CD4-positive, alpha-beta T cell (primary cell): Measurements from ENCODE around the gene ZC3H10. TPM values are rescaled to one million over a fixed set of nuclear protein-coding genes. Genes with fewer than 3 reads are reported as not detected.
A peak's percentile ranks its signal among the peaks of the same experiment; 100 is the strongest.

ENCODE experiments used
- ATAC-seq: fragments of 200-7000 bp; cut with Tn5 transposase; one replicate; pipeline ENCODE4 v1.10.0; 2022; ENCODE audit warnings: mild to moderate bottlenecking; ENCODE audit not compliant: poor library complexity
- CTCF ChIA-PET: fragments of 350-600 bp; sonication (Branson Sonifier 250); formaldehyde crosslinking; loops from one replicate; lab custom pipeline; 2021; ENCODE audit warnings: antibody characterized with exemption, inconsistent platforms; lab: Charles Lee
- POLR2A ChIA-PET: fragments of 350-600 bp; sonication (Branson Sonifier 250); formaldehyde crosslinking; loops from one replicate; lab custom pipeline; 2021; ENCODE audit warnings: antibody characterized with exemption, inconsistent platforms; lab: Charles Lee
- DNase-seq, 14 experiments: peaks; one replicate each; pipeline ENCODE4 v3.0.0-alpha.2; 2013 to 2020; ENCODE audit warnings: mixed read lengths in 2 of 14
- H3K27ac ChIP-seq, 2 donors: one replicate each; pipeline versions ENCODE4 v1.5.1 to v1.7.0; 2013; ENCODE audit warnings: low read length in 2 of 2, low read depth in 1 of 2, mild to moderate bottlenecking in 1 of 2
- H3K27me3 ChIP-seq, 2 experiments: 1 replicate in 1 of 2; 2 replicates in 1 of 2; pipeline versions ENCODE4 v1.6.1 to v1.7.0; 2013; ENCODE audit warnings: low read length in 2 of 2, control low read depth in 1 of 2, mild to moderate bottlenecking in 1 of 2, moderate library complexity in 1 of 2; ENCODE audit not compliant: insufficient read depth in 2 of 2, control insufficient read depth in 1 of 2
- H3K36me3 ChIP-seq: one replicate; pipeline ENCODE4 v1.6.1; 2013; ENCODE audit warnings: low read length, control low read depth; ENCODE audit not compliant: insufficient read depth
- H3K4me1 ChIP-seq: one replicate; pipeline ENCODE4 v1.6.1; 2013; ENCODE audit warnings: low read length, control low read depth; ENCODE audit not compliant: insufficient read depth
- H3K4me3 ChIP-seq: one replicate; pipeline ENCODE4 v1.5.1; 2013; ENCODE audit warnings: mild to moderate bottlenecking, low read length, moderate library complexity
- H3K9me3 ChIP-seq, 2 experiments: 1 replicate in 1 of 2; 2 replicates in 1 of 2; pipeline versions ENCODE4 v1.6.1 to v1.7.0; 2013; ENCODE audit warnings: low read length in 2 of 2, mild to moderate bottlenecking in 2 of 2, control low read depth in 1 of 2, moderate library complexity in 1 of 2; ENCODE audit not compliant: control insufficient read depth in 1 of 2, insufficient read depth in 1 of 2
- H3K27ac Mint-ChIP-seq: one replicate; pipeline ENCODE4 v1.8.0; 2020; ENCODE audit warnings: mixed read lengths
- H3K27me3 Mint-ChIP-seq: one replicate; pipeline ENCODE4 v1.8.0; 2021; ENCODE audit warnings: mixed read lengths
- H3K36me3 Mint-ChIP-seq: one replicate; pipeline ENCODE4 v1.8.0; 2021; ENCODE audit warnings: low read depth, mixed read lengths
- H3K4me1 Mint-ChIP-seq: one replicate; pipeline ENCODE4 v1.8.0; 2021; ENCODE audit warnings: low read depth, mixed read lengths
- H3K4me3 Mint-ChIP-seq: one replicate; pipeline ENCODE4 v1.8.0; 2020; ENCODE audit warnings: mild to moderate bottlenecking, mixed read lengths
- H3K9me3 Mint-ChIP-seq: one replicate; pipeline ENCODE4 v1.8.0; 2020; ENCODE audit warnings: mixed read lengths
- intact Hi-C, 2 experiments: fragments of 100-400 bp; cut with DNase I in 1 of 2; cut with micrococcal nuclease in 1 of 2; formaldehyde crosslinking; loops; one replicate each; pipeline versions ENCODE4 v1.15.1 to v1.9.0; 2023 to 2025; cut with DNase I, micrococcal nuclease
- total RNA-seq, 174 experiments: library from RNA in 2 of 174; stranded (reverse) in 2 of 174; gene quantifications; one replicate each; pipeline ENCODE4 v1.2.3 and lab custom pipeline; 2021 to 2026
- TF ChIP-seq, protein P1 (sequence below): fragments of 200-600 bp; IDR thresholded peaks from one replicate; pipeline ENCODE4 v1.8.0; 2022; ENCODE audit warnings: antibody characterized with exemption, mild to moderate bottlenecking

The ZC3H10 gene
- total RNA-seq, 2 experiments from 2014 or later: 6.3 to 8.9 TPM

DNA sequence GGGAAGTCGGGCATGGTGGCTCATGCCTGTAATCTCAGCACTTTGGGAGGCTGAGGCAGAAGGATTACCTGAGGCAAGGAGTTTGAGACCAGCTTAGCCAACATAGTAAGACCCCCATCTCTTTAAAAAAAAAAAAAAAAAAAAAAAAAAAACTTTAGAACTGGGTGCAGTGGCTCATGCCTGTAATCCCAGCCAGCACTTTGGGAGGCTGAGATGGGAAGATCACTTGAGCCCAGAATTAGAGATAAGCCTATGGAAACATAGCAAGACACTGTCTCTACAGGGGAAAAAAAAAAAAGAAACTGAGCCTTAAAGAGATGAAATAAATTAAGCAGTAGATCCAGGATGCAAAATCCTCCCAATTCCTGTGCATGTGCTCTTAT is 15.4 kb upstream of the ZC3H10 start:
- intact Hi-C loops: loop anchor here (1.0 to 10.0 kb wide), 4 partner anchors 23 to 368 kb away; partner anchors contain the start of gene DNAJC14 (in 1 of the 2)
- Histone ChIP-seq H3K27me3 (no peaks in the 10 kb centered on the region), H3K4me3 (peak overlapping the region; percentile 90), H3K4me1 (peaks cover 48% of the 10 kb centered on the region), H3K36me3 (peaks cover 14% of the 10 kb centered on the region), H3K9me3 (no peaks in the 10 kb centered on the region), H3K27ac (peak overlapping the region; percentile 76 to 95)
- POLR2A ChIA-PET: interaction anchor here (0.7 to 6.3 kb wide), 23 partner anchors 15 to 543 kb away, joined by 3 to 233 read pairs (median 10); partner anchors contain the start of genes BAZ2A, DNAJC14, ERBB3 and ESYT1
- Mint-ChIP-seq H3K9me3 (no peaks in the 10 kb centered on the region), H3K27me3 (no peaks in the 10 kb centered on the region), H3K36me3 (peaks cover 34% of the 10 kb centered on the region), H3K4me3 (peak overlapping the region; percentile 93), H3K27ac (peak overlapping the region; percentile 100), H3K4me1 (peaks cover 67% of the 10 kb centered on the region)
- no peak for ATAC-seq
- CTCF ChIA-PET: interaction anchor here (0.7 to 4.9 kb wide), 8 partner anchors 11 to 365 kb away, joined by 3 to 32 read pairs (median 7); partner anchors contain the start of genes ERBB3, SMARCC2 and ZC3H10
- DNase-seq: no peak
- TF ChIP-seq, protein P1, sequence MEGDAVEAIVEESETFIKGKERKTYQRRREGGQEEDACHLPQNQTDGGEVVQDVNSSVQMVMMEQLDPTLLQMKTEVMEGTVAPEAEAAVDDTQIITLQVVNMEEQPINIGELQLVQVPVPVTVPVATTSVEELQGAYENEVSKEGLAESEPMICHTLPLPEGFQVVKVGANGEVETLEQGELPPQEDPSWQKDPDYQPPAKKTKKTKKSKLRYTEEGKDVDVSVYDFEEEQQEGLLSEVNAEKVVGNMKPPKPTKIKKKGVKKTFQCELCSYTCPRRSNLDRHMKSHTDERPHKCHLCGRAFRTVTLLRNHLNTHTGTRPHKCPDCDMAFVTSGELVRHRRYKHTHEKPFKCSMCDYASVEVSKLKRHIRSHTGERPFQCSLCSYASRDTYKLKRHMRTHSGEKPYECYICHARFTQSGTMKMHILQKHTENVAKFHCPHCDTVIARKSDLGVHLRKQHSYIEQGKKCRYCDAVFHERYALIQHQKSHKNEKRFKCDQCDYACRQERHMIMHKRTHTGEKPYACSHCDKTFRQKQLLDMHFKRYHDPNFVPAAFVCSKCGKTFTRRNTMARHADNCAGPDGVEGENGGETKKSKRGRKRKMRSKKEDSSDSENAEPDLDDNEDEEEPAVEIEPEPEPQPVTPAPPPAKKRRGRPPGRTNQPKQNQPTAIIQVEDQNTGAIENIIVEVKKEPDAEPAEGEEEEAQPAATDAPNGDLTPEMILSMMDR: no peak

GRCh38 chr12:56103066-56103711 is 14.9 kb upstream of the ZC3H10 start:
- Mint-ChIP-seq H3K36me3 (peaks cover 40% of the 10 kb centered on the region), H3K27ac (peak overlapping the region; percentile 100), H3K4me1 (peaks cover 67% of the 10 kb centered on the region), H3K4me3 (peak overlapping the region; percentile 93), H3K27me3 (no peaks in the 10 kb centered on the region), H3K9me3 (no peaks in the 10 kb centered on the region)
- POLR2A ChIA-PET: interaction anchor here (0.7 to 6.3 kb wide), 33 partner anchors 14 to 542 kb away, joined by 3 to 233 read pairs (median 6); partner anchors contain the start of genes BAZ2A, DNAJC14, ERBB3 and ESYT1
- ATAC-seq (peak; percentile 34), DNase-seq (peak in 4 of 14 experiments; percentile 19 to 70 (median 64))
- intact Hi-C loops: loop anchor here (1.0 to 10.0 kb wide), 4 partner anchors 24 to 368 kb away; partner anchors contain the start of gene DNAJC14 (in 1 of the 2)
- Histone ChIP-seq H3K4me1 (peaks cover 48% of the 10 kb centered on the region), H3K27ac (peak overlapping the region; percentile 63 to 95), H3K36me3 (peaks cover 19% of the 10 kb centered on the region), H3K27me3 (no peaks in the 10 kb centered on the region), H3K4me3 (peak overlapping the region; percentile 90), H3K9me3 (no peaks in the 10 kb centered on the region)
- TF ChIP-seq, protein P1: no peak
- CTCF ChIA-PET: interaction anchor here (0.8 to 4.9 kb wide), 10 partner anchors 12 to 361 kb away, joined by 3 to 32 read pairs (median 4); partner anchors contain the start of genes ERBB3, SMARCC2 and ZC3H10

GRCh38 chr12:56103823-56104108 is 14.3 kb upstream of the ZC3H10 start:
- POLR2A ChIA-PET: interaction anchor here (0.8 to 6.3 kb wide), 48 partner anchors 9 to 584 kb away, joined by 3 to 233 read pairs (median 5); partner anchors contain the start of genes ANKRD52, BAZ2A, CNPY2 and CS
- Mint-ChIP-seq H3K4me3 (peak overlapping the region; percentile 93), H3K9me3 (no peaks in the 10 kb centered on the region), H3K27ac (peak overlapping the region; percentile 100), H3K27me3 (no peaks in the 10 kb centered on the region), H3K36me3 (peaks cover 45% of the 10 kb centered on the region), H3K4me1 (peaks cover 67% of the 10 kb centered on the region)
- Histone ChIP-seq H3K36me3 (peaks cover 25% of the 10 kb centered on the region), H3K27me3 (no peaks in the 10 kb centered on the region), H3K4me1 (peaks cover 48% of the 10 kb centered on the region), H3K4me3 (peak overlapping the region; percentile 90), H3K9me3 (no peaks in the 10 kb centered on the region), H3K27ac (peak overlapping the region; percentile 63 to 95)
- CTCF ChIA-PET: interaction anchor here (0.8 to 4.9 kb wide), 13 partner anchors 12 to 365 kb away, joined by 3 to 32 read pairs (median 4); partner anchors contain the start of genes ERBB3, MYL6B, SMARCC2 and ZC3H10
- peak; percentile 4 for ATAC-seq
- intact Hi-C loops: loop anchor here (1.0 to 10.0 kb wide), 8 partner anchors 13 to 369 kb away; partner anchors contain the start of genes DNAJC14 (in 2 of the 2) and RPL41 (in 2 of the 2)
- no peak for DNase-seq
- TF ChIP-seq, protein P1: no peak
